HCT116 (cell line): ENCODE data around the gene GAD1. TPM values are rescaled to one million over a fixed set of nuclear protein-coding genes. Genes with fewer than 3 reads are reported as not detected.

Experiments
- ATAC-seq: fragments of 200-7000 bp; cut with Tn5 transposase; 2 replicates; pipeline ENCODE4 v1.9.1; 2020; ENCODE audit warnings: mild to moderate bottlenecking, moderate library complexity
- BruUV-seq: library from RNA; stranded (reverse); fragments of 400-500 nt; replicated peaks from 2 replicates; lab custom pipeline; 2021; lab: Mats Ljungman, UMichigan
- CTCF ChIA-PET: fragments of 300-600 bp; sonication (Branson Sonifier 250); formaldehyde crosslinking; loops from one replicate; lab custom pipeline; 2021; ENCODE audit warnings: antibody characterized with exemption; lab: Charles Lee
- POLR2A ChIA-PET: fragments of 300-600, 350-600 bp; sonication (Branson Sonifier 250); formaldehyde crosslinking; loops from one replicate; lab custom pipeline; 2021; ENCODE audit warnings: antibody characterized with exemption; lab: Charles Lee
- RAD21 ChIA-PET, 2 experiments: fragments of 300-600 bp; sonication (Branson Sonifier 250); formaldehyde crosslinking; loops; one replicate each; lab custom pipeline; 2023; ENCODE audit warnings: low total read pairs in 2 of 2; ENCODE audit not compliant: uncharacterized antibody in 2 of 2, unreplicated experiment in 2 of 2, low non-redundant PET in 1 of 2; lab: Charles Lee
- DNase-seq: peaks from one replicate; pipeline ENCODE4 v3.0.0-alpha.2; 2010; ENCODE audit warnings: low read depth, low spot score
- H2AFZ ChIP-seq: fragments of 200-600 bp; shearing (Covaris generic), sonication (generic); 2 replicates; pipeline ENCODE4 v1.6.1; 2017; ENCODE audit warnings: low read depth, mixed run types, mixed read lengths, antibody characterized with exemption, low read length; ENCODE audit not compliant: poor library complexity, severe bottlenecking
- H3K27ac ChIP-seq: 2 replicates; pipeline ENCODE4 v1.5.1; 2012; ENCODE audit warnings: low read depth, low read length
- H3K27me3 ChIP-seq: fragments of 200-600 bp; sonication (generic); 2 replicates; pipeline ENCODE4 v1.6.1; 2016; ENCODE audit warnings: mixed run types, low read length, mixed read lengths; ENCODE audit not compliant: insufficient read depth
- H3K36me3 ChIP-seq, 2 experiments: fragments of 200-500 bp in 1 of 2; fragments of 200-600 bp in 1 of 2; sonication (Bioruptor generic) in 1 of 2; sonication (generic) in 1 of 2; 2 replicates each; pipeline versions ENCODE4 v1.5.1 to v1.6.1; 2014 to 2016; ENCODE audit warnings: low read length in 2 of 2, inconsistent platforms in 1 of 2, mixed read lengths in 1 of 2, mixed run types in 1 of 2; ENCODE audit not compliant: insufficient read depth in 2 of 2, control insufficient read depth in 1 of 2
- H3K4me1 ChIP-seq, 2 experiments: fragments of 200-600 bp in 1 of 2; sonication (generic) in 1 of 2; 2 replicates each; pipeline versions ENCODE4 v1.5.1 to v1.6.1; 2012 to 2017; ENCODE audit warnings: low read length in 2 of 2, inconsistent platforms in 1 of 2, mild to moderate bottlenecking in 1 of 2, mixed read lengths in 1 of 2, mixed run types in 1 of 2, moderate library complexity in 1 of 2; ENCODE audit not compliant: insufficient read depth in 2 of 2, control insufficient read depth in 1 of 2
- H3K4me2 ChIP-seq: fragments of 200-600 bp; sonication (generic); 2 replicates; pipeline ENCODE4 v1.6.1; 2017; ENCODE audit warnings: mixed run types, low read length, mixed read lengths
- H3K4me3 ChIP-seq, 2 experiments: fragments of 200-600 bp in 1 of 2; sonication (generic) in 1 of 2; replicated peaks in 1 of 2; 2 replicates each; pipeline ENCODE4 v1.5.1; 2011 to 2016; ENCODE audit warnings: low read length in 2 of 2, control low read depth in 1 of 2, low read depth in 1 of 2, mild to moderate bottlenecking in 1 of 2, mixed read lengths in 1 of 2, mixed run types in 1 of 2
- H3K79me2 ChIP-seq: fragments of 200-600 bp; sonication (generic); 2 replicates; pipeline ENCODE4 v1.6.1; 2017; ENCODE audit warnings: mild to moderate bottlenecking, mixed run types, low read length, moderate library complexity, mixed read lengths; ENCODE audit not compliant: insufficient read depth
- H3K9ac ChIP-seq: fragments of 200-600 bp; sonication (generic); 2 replicates; pipeline ENCODE4 v1.6.1; 2016; ENCODE audit warnings: low read length, mixed read lengths
- H3K9me2 ChIP-seq: fragments of 200-600 bp; sonication (generic), shearing (Covaris generic); 2 replicates; pipeline ENCODE4 v1.6.1; 2017; ENCODE audit warnings: mixed run types, mild to moderate bottlenecking, moderate library complexity; ENCODE audit not compliant: insufficient read depth
- H3K9me3 ChIP-seq, 2 experiments: fragments of 200-500 bp in 1 of 2; fragments of 200-600 bp in 1 of 2; sonication (Bioruptor generic) in 1 of 2; sonication (generic) in 1 of 2; 2 replicates each; pipeline ENCODE4 v1.6.1; 2014 to 2017; ENCODE audit warnings: low read length in 2 of 2, mixed read lengths in 2 of 2, inconsistent platforms in 1 of 2, low read depth in 1 of 2, mild to moderate bottlenecking in 1 of 2, mixed run types in 1 of 2, moderate library complexity in 1 of 2; ENCODE audit not compliant: control insufficient read depth in 1 of 2, insufficient read depth in 1 of 2
- H4K20me1 ChIP-seq: fragments of 200-600 bp; sonication (generic), shearing (Covaris generic); 2 replicates; pipeline ENCODE4 v1.6.1; 2017; ENCODE audit warnings: mixed run types, mild to moderate bottlenecking, moderate library complexity; ENCODE audit not compliant: insufficient read depth
- CBX3 ChIP-seq: IDR thresholded peaks from 2 replicates; pipeline ENCODE4 v1.6.1; 2012; ENCODE audit warnings: low read depth
- EZH2 ChIP-seq: fragments of 200-600 bp; sonication (generic); IDR thresholded peaks from 2 replicates; pipeline ENCODE4 v1.6.1; 2017; ENCODE audit warnings: antibody characterized with exemption, mixed run types
- POLR2A ChIP-seq: IDR thresholded peaks from 2 replicates; pipeline ENCODE4 v1.7.0; 2011; ENCODE audit warnings: borderline replicate concordance; ENCODE audit not compliant: insufficient read depth, insufficient read length; ENCODE audit errors: extremely low read depth
- POLR2AphosphoS5 ChIP-seq: IDR thresholded peaks from 2 replicates; pipeline ENCODE4 v1.6.1; 2011; ENCODE audit warnings: mild to moderate bottlenecking, low read depth, low read length, moderate library complexity
- SIN3A ChIP-seq: IDR thresholded peaks from 2 replicates; pipeline ENCODE4 v1.6.1; 2012; ENCODE audit warnings: low read depth
- SP1 ChIP-seq: IDR thresholded peaks from 2 replicates; pipeline ENCODE4 v1.6.1; 2012; ENCODE audit warnings: low read depth
- YY1 ChIP-seq: IDR thresholded peaks from 2 replicates; pipeline ENCODE4 v1.6.1; 2011; ENCODE audit warnings: low read length, low read depth, moderate library complexity, mild to moderate bottlenecking; ENCODE audit not compliant: insufficient replicate concordance; ENCODE audit errors: extremely low read depth
- intact Hi-C: fragments of 100-400 bp; cut with micrococcal nuclease; formaldehyde crosslinking; loops from 2 replicates; pipeline ENCODE4 v1.10.0; 2022
- total RNA-seq: library from RNA; stranded (reverse); gene quantifications from one replicate; pipeline ENCODE4 v1.2.1, GENCODE V29; 2021; ENCODE audit not compliant: unreplicated experiment
- TF ChIP-seq, protein P1 (sequence below), 3 experiments: fragments of 200-600 bp in 1 of 3; sonication (generic) in 1 of 3; IDR thresholded peaks in 2 of 3; conservative IDR thresholded peaks in 1 of 3; 2 replicates each; pipeline ENCODE4 v1.5.1; 2012 to 2017; ENCODE audit warnings: low read depth in 2 of 3, low read length in 2 of 3, antibody characterized with exemption in 1 of 3, borderline replicate concordance in 1 of 3, control low read depth in 1 of 3, mild to moderate bottlenecking in 1 of 3, mixed read lengths in 1 of 3, mixed run types in 1 of 3, moderate library complexity in 1 of 3; ENCODE audit not compliant: insufficient read depth in 1 of 3
- TF ChIP-seq, protein P2 (sequence below): IDR thresholded peaks from 2 replicates; pipeline ENCODE4 v1.6.1; 2011; ENCODE audit warnings: mild to moderate bottlenecking, low read length, moderate library complexity; ENCODE audit not compliant: insufficient replicate concordance; ENCODE audit errors: extremely low read depth

The GAD1 gene
- total RNA-seq, 1 experiment from 2014 or later, result 11.0 TPM

DNA sequence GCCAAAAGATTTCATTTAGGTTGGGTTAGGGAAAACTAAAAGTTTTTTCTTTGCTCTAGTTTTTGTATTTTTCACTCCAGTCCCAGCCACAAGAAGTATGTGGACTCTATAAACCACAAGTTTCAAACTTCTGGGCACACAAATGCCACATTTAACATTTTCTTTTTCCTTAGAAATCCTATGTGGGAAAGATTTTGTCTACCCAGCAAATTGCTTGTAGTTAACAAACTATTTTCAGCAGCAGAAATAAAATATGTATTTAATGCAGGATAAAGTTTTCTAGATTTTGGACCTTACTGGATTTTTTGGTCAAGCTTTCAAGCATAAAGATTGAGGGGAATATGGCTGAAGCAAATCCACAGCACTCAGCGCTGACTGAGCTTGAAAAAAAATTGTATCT is 37.4 kb upstream of the GAD1 start:
- Histone ChIP-seq H3K9me3 (no peaks in the 10 kb centered on the region), H3K4me1 (no peaks in the 10 kb centered on the region), H3K27me3 (no peaks in the 10 kb centered on the region), H3K4me2 (no peak overlapping the region), H3K9me2 (no peaks in the 10 kb centered on the region), H2AFZ (no peak overlapping the region), H3K79me2 (no peaks in the 10 kb centered on the region), H3K36me3 (no peaks in the 10 kb centered on the region), H3K4me3 (no peak overlapping the region), H3K9ac (no peak overlapping the region), H4K20me1 (no peaks in the 10 kb centered on the region), H3K27ac (no peak overlapping the region)
- TF ChIP-seq CBX3, result no peak
- no peak for TF ChIP-seq POLR2A
- intact Hi-C loops, result no loop called here
- ChIA-PET RAD21 (no interaction called here), POLR2A (no interaction called here), CTCF (no interaction called here)
- no TSS peak for BruUV-seq
- no peak for ATAC-seq
- DNase-seq, result no peak

DNA sequence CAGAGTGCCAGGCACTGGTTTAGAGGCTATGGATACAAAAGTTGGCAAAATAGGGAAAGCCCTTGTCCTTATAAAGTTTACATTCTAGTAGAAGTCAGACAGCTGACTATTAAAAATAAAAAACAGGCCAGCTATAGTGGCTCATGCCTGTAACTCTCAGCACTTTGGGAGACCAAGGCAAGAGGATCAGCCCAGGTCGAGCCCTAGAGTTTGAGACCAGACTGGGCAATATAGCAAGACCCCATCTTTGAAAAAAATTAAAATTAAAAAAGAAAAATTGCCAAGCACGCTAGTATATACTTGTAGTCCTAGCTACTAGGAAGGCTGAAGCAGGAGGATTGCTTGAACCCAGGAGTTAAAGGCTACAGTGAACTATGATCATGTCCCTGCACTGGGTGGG is 34.0 kb upstream of the GAD1 start:
- no peak overlapping the region for H3K4me2 ChIP-seq
- no peak overlapping the region for H2AFZ ChIP-seq
- no peaks in the 10 kb centered on the region for H3K27me3 ChIP-seq
- ChIA-PET CTCF (no interaction called here), POLR2A (interaction anchor here (1.8 kb wide), 1 partner anchor 11 kb away, joined by 4 read pairs; no protein-coding TSS in a partner anchor), RAD21 (no interaction called here)
- H3K36me3 ChIP-seq, result no peaks in the 10 kb centered on the region
- DNase-seq (no peak), ATAC-seq (no peak)
- TF ChIP-seq POLR2AphosphoS5 (no peak), SIN3A (no peak), POLR2A (no peak), YY1 (no peak), SP1 (no peak), EZH2 (no peak)
- TF ChIP-seq, protein P1, sequence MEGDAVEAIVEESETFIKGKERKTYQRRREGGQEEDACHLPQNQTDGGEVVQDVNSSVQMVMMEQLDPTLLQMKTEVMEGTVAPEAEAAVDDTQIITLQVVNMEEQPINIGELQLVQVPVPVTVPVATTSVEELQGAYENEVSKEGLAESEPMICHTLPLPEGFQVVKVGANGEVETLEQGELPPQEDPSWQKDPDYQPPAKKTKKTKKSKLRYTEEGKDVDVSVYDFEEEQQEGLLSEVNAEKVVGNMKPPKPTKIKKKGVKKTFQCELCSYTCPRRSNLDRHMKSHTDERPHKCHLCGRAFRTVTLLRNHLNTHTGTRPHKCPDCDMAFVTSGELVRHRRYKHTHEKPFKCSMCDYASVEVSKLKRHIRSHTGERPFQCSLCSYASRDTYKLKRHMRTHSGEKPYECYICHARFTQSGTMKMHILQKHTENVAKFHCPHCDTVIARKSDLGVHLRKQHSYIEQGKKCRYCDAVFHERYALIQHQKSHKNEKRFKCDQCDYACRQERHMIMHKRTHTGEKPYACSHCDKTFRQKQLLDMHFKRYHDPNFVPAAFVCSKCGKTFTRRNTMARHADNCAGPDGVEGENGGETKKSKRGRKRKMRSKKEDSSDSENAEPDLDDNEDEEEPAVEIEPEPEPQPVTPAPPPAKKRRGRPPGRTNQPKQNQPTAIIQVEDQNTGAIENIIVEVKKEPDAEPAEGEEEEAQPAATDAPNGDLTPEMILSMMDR (IDR thresholded peaks at IDR 0.05 in 2 of 3, conservative IDR thresholded peaks at IDR 0.05 in 1 of 3; ENCODE audit: borderline replicate concordance in 1 of 3, insufficient read depth in 1 of 3, low read depth in 2 of 3, low read length in 2 of 3), result no peak
- TF ChIP-seq, protein P2, sequence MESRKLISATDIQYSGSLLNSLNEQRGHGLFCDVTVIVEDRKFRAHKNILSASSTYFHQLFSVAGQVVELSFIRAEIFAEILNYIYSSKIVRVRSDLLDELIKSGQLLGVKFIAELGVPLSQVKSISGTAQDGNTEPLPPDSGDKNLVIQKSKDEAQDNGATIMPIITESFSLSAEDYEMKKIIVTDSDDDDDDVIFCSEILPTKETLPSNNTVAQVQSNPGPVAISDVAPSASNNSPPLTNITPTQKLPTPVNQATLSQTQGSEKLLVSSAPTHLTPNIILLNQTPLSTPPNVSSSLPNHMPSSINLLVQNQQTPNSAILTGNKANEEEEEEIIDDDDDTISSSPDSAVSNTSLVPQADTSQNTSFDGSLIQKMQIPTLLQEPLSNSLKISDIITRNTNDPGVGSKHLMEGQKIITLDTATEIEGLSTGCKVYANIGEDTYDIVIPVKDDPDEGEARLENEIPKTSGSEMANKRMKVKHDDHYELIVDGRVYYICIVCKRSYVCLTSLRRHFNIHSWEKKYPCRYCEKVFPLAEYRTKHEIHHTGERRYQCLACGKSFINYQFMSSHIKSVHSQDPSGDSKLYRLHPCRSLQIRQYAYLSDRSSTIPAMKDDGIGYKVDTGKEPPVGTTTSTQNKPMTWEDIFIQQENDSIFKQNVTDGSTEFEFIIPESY, result no peak
- no peaks in the 10 kb centered on the region for H3K79me2 ChIP-seq
- H3K9me2 ChIP-seq, result no peaks in the 10 kb centered on the region
- H3K4me1 ChIP-seq, result no peaks in the 10 kb centered on the region
- no peaks in the 10 kb centered on the region for H3K9me3 ChIP-seq
- no peak overlapping the region for H3K27ac ChIP-seq
- intact Hi-C loops, result no loop called here
- H4K20me1 ChIP-seq, result no peaks in the 10 kb centered on the region
- no TSS peak for BruUV-seq
- no peak overlapping the region for H3K9ac ChIP-seq
- H3K4me3 ChIP-seq, result no peak overlapping the region
